Ishikawa (cell line): ENCODE measurements around the gene ZNF266.

ENCODE experiments used
- EP300 ChIP-seq: IDR thresholded peaks from 2 replicates; pipeline ENCODE4 v1.6.1; 2012; ENCODE audit warnings: borderline replicate concordance
- FOXM1 ChIP-seq: IDR thresholded peaks from 2 replicates; pipeline ENCODE4 v1.6.1; 2012; ENCODE audit warnings: low read depth, borderline replicate concordance
- NFIC ChIP-seq: IDR thresholded peaks from 2 replicates; pipeline ENCODE4 v1.6.1; 2012
- RAD21 ChIP-seq: IDR thresholded peaks from 2 replicates; pipeline ENCODE4 v1.6.1; 2012; ENCODE audit warnings: low read depth
- TCF12 ChIP-seq: IDR thresholded peaks from 2 replicates; pipeline ENCODE4 v1.6.1; 2012; ENCODE audit warnings: low read depth
- YY1 ChIP-seq: IDR thresholded peaks from 2 replicates; pipeline ENCODE4 v1.6.1; 2012; ENCODE audit warnings: low read depth
- TF ChIP-seq, protein P1 (sequence below): IDR thresholded peaks from 2 replicates; pipeline ENCODE4 v1.6.1; 2012; ENCODE audit warnings: low read depth, mild to moderate bottlenecking
- TF ChIP-seq, protein P2 (sequence below): IDR thresholded peaks from 2 replicates; pipeline ENCODE4 v1.6.1; 2012
- TF ChIP-seq, protein P3 (sequence below): IDR thresholded peaks from 2 replicates; pipeline ENCODE4 v1.6.1; 2012

DNA sequence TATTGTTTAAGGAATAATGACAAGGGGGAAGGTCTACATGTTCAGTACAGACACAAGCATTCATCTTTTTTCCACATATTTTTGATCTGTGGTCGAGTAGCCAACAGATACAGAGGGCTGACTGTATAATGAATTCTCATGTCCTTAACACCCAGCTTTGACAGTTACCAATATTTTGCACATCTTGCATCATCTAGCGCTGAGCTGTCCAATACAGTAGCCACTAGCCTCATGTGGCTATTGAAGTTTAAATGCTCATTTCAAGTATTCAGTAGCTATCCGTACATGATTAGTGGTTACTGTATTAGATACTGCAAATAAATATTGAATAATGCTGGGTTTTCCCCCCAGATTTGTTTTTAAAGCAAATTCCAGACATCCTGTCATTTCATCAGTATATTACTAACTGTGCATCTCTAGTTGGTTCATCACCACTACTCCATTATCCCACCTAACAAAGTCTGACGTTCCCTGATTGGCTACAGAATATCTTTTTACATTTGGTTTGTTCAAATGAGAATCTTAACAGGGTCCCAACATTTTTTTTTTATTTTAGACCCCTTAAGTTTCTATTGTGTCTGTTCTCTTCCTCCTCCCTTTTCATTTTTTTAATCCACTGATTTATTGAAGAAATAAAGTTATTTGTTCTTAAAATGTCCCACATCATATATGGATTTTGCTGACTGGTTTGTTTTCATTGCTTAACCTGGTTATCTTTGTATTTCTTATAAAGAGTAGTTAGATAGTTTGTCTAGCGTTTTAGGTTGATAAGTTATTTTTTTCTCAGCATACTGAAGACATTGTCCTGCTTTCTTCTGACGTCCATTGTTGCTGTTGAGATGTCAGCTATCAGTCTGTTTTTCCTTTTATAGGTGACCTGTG is 64.4 kb downstream of the ZNF266 start:
- TF ChIP-seq YY1 = no peak
- TF ChIP-seq EP300 = no peak
- no peak for TF ChIP-seq NFIC
- no peak for TF ChIP-seq FOXM1
- TF ChIP-seq, protein P1, sequence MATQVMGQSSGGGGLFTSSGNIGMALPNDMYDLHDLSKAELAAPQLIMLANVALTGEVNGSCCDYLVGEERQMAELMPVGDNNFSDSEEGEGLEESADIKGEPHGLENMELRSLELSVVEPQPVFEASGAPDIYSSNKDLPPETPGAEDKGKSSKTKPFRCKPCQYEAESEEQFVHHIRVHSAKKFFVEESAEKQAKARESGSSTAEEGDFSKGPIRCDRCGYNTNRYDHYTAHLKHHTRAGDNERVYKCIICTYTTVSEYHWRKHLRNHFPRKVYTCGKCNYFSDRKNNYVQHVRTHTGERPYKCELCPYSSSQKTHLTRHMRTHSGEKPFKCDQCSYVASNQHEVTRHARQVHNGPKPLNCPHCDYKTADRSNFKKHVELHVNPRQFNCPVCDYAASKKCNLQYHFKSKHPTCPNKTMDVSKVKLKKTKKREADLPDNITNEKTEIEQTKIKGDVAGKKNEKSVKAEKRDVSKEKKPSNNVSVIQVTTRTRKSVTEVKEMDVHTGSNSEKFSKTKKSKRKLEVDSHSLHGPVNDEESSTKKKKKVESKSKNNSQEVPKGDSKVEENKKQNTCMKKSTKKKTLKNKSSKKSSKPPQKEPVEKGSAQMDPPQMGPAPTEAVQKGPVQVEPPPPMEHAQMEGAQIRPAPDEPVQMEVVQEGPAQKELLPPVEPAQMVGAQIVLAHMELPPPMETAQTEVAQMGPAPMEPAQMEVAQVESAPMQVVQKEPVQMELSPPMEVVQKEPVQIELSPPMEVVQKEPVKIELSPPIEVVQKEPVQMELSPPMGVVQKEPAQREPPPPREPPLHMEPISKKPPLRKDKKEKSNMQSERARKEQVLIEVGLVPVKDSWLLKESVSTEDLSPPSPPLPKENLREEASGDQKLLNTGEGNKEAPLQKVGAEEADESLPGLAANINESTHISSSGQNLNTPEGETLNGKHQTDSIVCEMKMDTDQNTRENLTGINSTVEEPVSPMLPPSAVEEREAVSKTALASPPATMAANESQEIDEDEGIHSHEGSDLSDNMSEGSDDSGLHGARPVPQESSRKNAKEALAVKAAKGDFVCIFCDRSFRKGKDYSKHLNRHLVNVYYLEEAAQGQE = no peak
- TF ChIP-seq, protein P2, sequence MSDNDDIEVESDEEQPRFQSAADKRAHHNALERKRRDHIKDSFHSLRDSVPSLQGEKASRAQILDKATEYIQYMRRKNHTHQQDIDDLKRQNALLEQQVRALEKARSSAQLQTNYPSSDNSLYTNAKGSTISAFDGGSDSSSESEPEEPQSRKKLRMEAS = no peak
- no peak for TF ChIP-seq RAD21
- TF ChIP-seq, protein P3, sequence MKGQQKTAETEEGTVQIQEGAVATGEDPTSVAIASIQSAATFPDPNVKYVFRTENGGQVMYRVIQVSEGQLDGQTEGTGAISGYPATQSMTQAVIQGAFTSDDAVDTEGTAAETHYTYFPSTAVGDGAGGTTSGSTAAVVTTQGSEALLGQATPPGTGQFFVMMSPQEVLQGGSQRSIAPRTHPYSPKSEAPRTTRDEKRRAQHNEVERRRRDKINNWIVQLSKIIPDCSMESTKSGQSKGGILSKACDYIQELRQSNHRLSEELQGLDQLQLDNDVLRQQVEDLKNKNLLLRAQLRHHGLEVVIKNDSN = no peak
- TF ChIP-seq TCF12 = no peak
